ENCODE data around the gene TFAP2C. TPM values are rescaled to one million over a fixed set of nuclear protein-coding genes. Genes with fewer than 3 reads are reported as not detected.
"Not testable (repeated sequence)": the region's sequence is repeated elsewhere in the genome, so short reads cannot be mapped to it uniquely, and the experiment has no call there.

Gene TFAP2C
- total RNA-seq, 2 experiments from 2014 or later: not detected

DNA sequence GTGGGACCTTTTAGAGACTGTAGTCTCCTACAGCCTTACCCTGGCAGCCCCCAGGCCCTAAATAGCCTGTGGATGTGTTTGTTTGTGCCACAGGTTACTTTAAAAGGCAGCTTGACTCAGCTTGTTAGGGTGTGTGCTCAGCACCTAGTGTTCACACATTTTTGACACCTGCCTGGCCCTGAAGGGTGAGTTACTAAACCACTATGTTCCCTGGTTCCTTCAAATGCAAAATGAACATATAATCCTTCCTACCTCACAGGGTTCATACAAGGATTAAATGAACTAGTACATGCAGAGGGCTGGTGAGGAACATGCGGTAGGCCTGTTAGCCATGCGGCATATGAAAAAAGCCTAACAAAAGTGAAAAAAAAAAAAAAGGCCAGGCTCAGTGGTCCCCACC lies 14.9 kb upstream of the TFAP2C start:
- Mint-ChIP-seq H3K4me3 (no peak overlapping the region), H3K27ac (no peak overlapping the region), H3K27me3 (no peaks in the 10 kb centered on the region), H3K9me3 (no peaks in the 10 kb centered on the region), H3K36me3 (ENCODE audit: low read depth) (no peaks in the 10 kb centered on the region), H3K4me1 (ENCODE audit: low read depth) (no peaks in the 10 kb centered on the region)
- DNase-seq: no peak
- TF ChIP-seq, protein P1, sequence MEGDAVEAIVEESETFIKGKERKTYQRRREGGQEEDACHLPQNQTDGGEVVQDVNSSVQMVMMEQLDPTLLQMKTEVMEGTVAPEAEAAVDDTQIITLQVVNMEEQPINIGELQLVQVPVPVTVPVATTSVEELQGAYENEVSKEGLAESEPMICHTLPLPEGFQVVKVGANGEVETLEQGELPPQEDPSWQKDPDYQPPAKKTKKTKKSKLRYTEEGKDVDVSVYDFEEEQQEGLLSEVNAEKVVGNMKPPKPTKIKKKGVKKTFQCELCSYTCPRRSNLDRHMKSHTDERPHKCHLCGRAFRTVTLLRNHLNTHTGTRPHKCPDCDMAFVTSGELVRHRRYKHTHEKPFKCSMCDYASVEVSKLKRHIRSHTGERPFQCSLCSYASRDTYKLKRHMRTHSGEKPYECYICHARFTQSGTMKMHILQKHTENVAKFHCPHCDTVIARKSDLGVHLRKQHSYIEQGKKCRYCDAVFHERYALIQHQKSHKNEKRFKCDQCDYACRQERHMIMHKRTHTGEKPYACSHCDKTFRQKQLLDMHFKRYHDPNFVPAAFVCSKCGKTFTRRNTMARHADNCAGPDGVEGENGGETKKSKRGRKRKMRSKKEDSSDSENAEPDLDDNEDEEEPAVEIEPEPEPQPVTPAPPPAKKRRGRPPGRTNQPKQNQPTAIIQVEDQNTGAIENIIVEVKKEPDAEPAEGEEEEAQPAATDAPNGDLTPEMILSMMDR (IDR thresholded peaks at IDR 0.05): no peak
- ChIA-PET CTCF (no interaction called here), POLR2A (no interaction called here)
- ATAC-seq: no peak
- intact Hi-C loops (cut with micrococcal nuclease): no loop called here

DNA sequence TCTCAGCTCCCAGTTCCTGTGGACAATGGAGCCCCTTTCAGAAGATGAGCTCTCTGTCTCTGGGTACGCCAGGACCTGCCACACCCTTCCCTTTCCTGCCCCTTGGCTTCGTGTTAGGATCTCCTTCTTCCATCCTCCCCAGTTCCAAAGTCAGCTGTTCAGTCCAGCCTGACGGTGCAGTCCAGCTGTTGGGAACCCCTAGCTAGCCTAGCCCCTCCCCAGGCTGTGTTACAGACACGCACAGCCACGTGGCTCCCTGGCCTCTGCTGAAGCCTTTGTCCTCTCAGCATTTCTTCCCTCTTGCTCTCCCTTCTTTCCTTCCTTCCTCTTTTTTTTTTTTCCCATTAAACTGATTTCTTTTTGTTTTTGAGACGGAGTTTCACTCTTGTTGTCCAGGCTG lies 12.4 kb upstream of the TFAP2C start:
- intact Hi-C loops (cut with micrococcal nuclease): no loop called here
- DNase-seq (no peak), ATAC-seq (no peak)
- ChIA-PET POLR2A (no interaction called here), CTCF (interaction anchor here (0.7 kb wide), 1 partner anchor 303 kb away, joined by 3 read pairs; no protein-coding TSS in a partner anchor)
- Mint-ChIP-seq H3K9me3 (no peaks in the 10 kb centered on the region), H3K27ac (no peak overlapping the region), H3K4me3 (no peak overlapping the region), H3K36me3 (ENCODE audit: low read depth) (no peaks in the 10 kb centered on the region), H3K27me3 (peaks cover under 1% of the 10 kb centered on the region), H3K4me1 (ENCODE audit: low read depth) (no peaks in the 10 kb centered on the region)
- TF ChIP-seq, protein P1 (IDR thresholded peaks at IDR 0.05): no peak

DNA sequence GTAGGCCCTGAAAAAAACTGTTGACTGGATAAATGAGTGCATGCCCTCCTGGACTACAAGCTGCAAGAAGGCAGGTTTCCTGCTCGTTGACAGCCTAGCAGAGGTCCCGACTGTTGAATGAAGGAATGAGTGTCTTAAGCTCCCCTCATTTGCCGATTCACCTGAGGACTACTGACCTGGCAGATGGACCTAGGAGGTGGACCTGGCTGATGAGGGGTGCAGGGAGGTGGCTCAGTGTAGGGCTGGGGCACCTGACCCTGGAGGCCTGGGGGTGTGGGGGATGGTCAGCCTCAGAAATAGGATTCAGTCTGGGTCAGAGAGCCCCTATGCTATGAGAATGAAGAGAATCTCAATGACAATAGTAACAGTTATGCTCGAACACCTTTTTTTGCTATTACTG lies 11.6 kb upstream of the TFAP2C start:
- Mint-ChIP-seq H3K27me3 (peaks cover 4% of the 10 kb centered on the region), H3K4me3 (no peak overlapping the region), H3K9me3 (no peaks in the 10 kb centered on the region), H3K36me3 (ENCODE audit: low read depth) (no peaks in the 10 kb centered on the region), H3K27ac (no peak overlapping the region), H3K4me1 (ENCODE audit: low read depth) (no peaks in the 10 kb centered on the region)
- no peak for ATAC-seq
- ChIA-PET POLR2A (no interaction called here), CTCF (no interaction called here)
- TF ChIP-seq, protein P1 (IDR thresholded peaks at IDR 0.05): no peak
- intact Hi-C loops (cut with micrococcal nuclease): no loop called here
- no peak for DNase-seq

DNA sequence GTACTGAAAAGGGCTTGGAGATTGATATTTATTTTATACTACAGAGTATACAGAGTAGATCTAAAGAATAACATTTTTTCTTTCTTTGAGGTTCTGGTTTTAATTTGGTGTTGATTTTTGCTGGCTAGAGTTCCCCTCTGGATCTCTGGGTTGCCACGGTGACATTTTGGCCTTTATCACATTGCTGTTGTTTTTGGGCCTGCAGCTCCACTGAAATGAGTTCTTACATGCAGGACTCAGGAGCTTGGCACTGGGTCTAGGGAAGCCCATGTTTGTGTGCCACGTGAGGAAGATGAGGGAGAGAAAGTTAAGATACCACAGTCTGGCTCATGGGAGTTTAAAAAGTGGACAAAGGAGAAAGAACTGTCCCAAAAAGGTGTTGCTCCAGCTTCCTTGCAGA lies 7.4 kb upstream of the TFAP2C start:
- ChIA-PET CTCF (no interaction called here), POLR2A (no interaction called here)
- Mint-ChIP-seq H3K4me3 (no peak overlapping the region), H3K27ac (no peak overlapping the region), H3K4me1 (ENCODE audit: low read depth) (no peaks in the 10 kb centered on the region), H3K27me3 (peaks cover 25% of the 10 kb centered on the region), H3K36me3 (ENCODE audit: low read depth) (no peaks in the 10 kb centered on the region), H3K9me3 (no peaks in the 10 kb centered on the region)
- DNase-seq: no peak
- ATAC-seq: no peak
- intact Hi-C loops (cut with micrococcal nuclease): no loop called here
- TF ChIP-seq, protein P1 (IDR thresholded peaks at IDR 0.05): no peak

DNA sequence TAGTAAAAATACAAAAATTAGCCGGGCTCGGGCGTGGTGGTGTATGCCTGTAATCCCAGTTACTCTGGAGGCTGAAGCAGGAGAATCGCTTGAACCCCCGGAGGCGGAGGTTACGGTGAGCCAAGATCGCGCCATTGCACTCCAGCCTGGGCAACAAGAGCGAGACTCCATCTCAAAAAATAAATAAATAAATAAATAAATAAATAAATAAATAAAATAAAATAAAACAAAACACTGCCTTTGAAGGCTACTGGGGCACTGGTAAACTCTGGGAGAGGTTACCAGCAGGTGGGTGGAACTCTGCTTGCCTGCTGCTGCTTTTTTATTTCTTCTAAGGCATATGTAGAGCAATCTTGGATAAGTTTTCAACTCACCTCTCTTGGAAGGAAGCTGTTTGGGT lies 5.2 kb upstream of the TFAP2C start:
- DNase-seq; H3K9me3 Mint-ChIP-seq; POLR2A ChIA-PET; H3K4me3 Mint-ChIP-seq; H3K36me3 Mint-ChIP-seq (ENCODE audit: low read depth); intact Hi-C loops (cut with micrococcal nuclease); ATAC-seq; CTCF ChIA-PET; H3K4me1 Mint-ChIP-seq (ENCODE audit: low read depth); H3K27ac Mint-ChIP-seq: not testable (repeated sequence)
- peaks cover 44% of the 10 kb centered on the region for H3K27me3 Mint-ChIP-seq
